ENCODE results near the gene FKBP7. TPM values are rescaled to one million over a fixed set of nuclear protein-coding genes. Genes with fewer than 3 reads are reported as not detected.

The FKBP7 gene
- total RNA-seq, 1 donor from 2014 or later, result 6.6 TPM

Other genes starting within 250 kb of the FKBP7 start
- gene PRKRA, start 27.4 kb downstream of the FKBP7 start, total RNA-seq, result 65.8 and 67.8 TPM in 2 replicates
- 1.7 and 2.0 TPM in 2 replicates for gene PJVK, start 27.2 kb downstream of the FKBP7 start, total RNA-seq
- 28.7 and 29.3 TPM in 2 replicates for gene PLEKHA3, start 1.9 kb upstream of the FKBP7 start, total RNA-seq

All from activated T-helper 2 cell treated with anti-CD3 and anti-CD28 coated beads, Interferon-gamma antibody, Interleukin-2, Interleukin-4, amounts not matched to agents 10 μg/mL and 5 μg/mL and 100 μg/mL, durations not matched to agents 14 hours and 24 hours and 36 hours (primary cell).